Vagina (tissue), 2 donors: ENCODE measurements around the gene NAALADL1. TPM values are rescaled to one million over a fixed set of nuclear protein-coding genes. Genes with fewer than 3 reads are reported as not detected.
"Not testable (repeated sequence)": the region's sequence is repeated elsewhere in the genome, so short reads cannot be mapped to it uniquely, and the experiment has no call there.

Experiments
- DNase-seq, 2 donors: peaks; one replicate each; pipeline ENCODE4 v3.0.0-alpha.2; 2017; ENCODE audit errors: extremely low spot score in 2 of 2
- H3K27ac ChIP-seq: fragments of 200-600 bp; sonication (generic); one replicate; pipeline ENCODE4 v1.5.1; 2019
- H3K27me3 ChIP-seq: fragments of 200-600 bp; sonication (generic); one replicate; pipeline ENCODE4 v1.5.1; 2019
- H3K36me3 ChIP-seq, 2 donors: fragments of 200-600 bp; sonication (generic); one replicate each; pipeline ENCODE4 v1.5.1; 2017 to 2019
- H3K4me1 ChIP-seq: fragments of 200-600 bp; sonication (generic); one replicate; pipeline ENCODE4 v1.5.1; 2019
- H3K4me3 ChIP-seq, 2 donors: fragments of 200-600 bp; sonication (generic); 1 replicate in 1 of 2; 2 replicates in 1 of 2; pipeline ENCODE4 v1.5.1; 2016 to 2019
- H3K9me3 ChIP-seq: fragments of 200-600 bp; sonication (generic); one replicate; pipeline ENCODE4 v1.5.1; 2019
- POLR2A ChIP-seq, 2 donors: fragments of 450-650 bp; IDR thresholded peaks; one replicate each; pipeline ENCODE4 v1.6.1; 2017; ENCODE audit warnings: antibody characterized with exemption in 2 of 2, mild to moderate bottlenecking in 2 of 2, moderate library complexity in 2 of 2
- POLR2AphosphoS5 ChIP-seq, 2 donors: sonication (generic); formaldehyde crosslinking; IDR thresholded peaks; one replicate each; pipeline ENCODE4 v1.9.0; 2017; ENCODE audit warnings: antibody characterized with exemption in 2 of 2, mild to moderate bottlenecking in 2 of 2, low read depth in 1 of 2; ENCODE audit not compliant: insufficient read depth in 1 of 2
- intact Hi-C: fragments of 100-400 bp; cut with DNase I; formaldehyde crosslinking; loops from one replicate; pipeline ENCODE4 v1.15.1; 2023
- total RNA-seq: library from RNA; depleted of rRNA; stranded (reverse); fragments of >200 nt; gene quantifications from one replicate; pipeline ENCODE4 v1.2.3, GENCODE V29; 2016
- TF ChIP-seq, protein P1 (sequence below), 3 experiments: fragments of 450-650 bp in 2 of 3; fragments of 200-600 bp in 1 of 3; sonication (generic) in 1 of 3; IDR thresholded peaks; one replicate each; pipeline ENCODE4 v1.5.1; 2017 to 2019; ENCODE audit warnings: antibody characterized with exemption in 3 of 3, mild to moderate bottlenecking in 2 of 3, moderate library complexity in 2 of 3

Gene NAALADL1
- total RNA-seq, 1 donor from 2014 or later: 30.7 TPM

DNA sequence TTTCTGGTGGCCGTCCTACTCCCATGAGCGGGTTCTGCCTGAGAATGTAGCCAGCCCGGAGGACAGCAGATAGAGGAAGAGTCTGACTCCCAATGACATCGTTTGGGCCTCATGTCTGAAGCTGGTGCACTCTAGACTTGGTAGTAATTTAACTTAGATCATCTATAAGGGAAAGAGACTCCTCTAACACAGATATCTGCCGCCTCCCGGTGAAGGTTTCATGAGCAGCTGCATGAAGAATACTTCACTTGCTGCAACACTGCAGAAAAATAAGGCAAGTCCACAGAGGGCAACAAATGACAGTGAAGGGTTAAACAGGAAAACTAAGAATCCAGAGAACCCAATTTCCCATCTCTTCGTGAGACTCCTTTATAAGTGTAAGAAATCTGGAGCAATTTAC, 50.3 kb downstream of the NAALADL1 start:
- no peak for DNase-seq
- H3K9me3 ChIP-seq: no peaks in the 10 kb centered on the region
- no peak overlapping the region for H3K27ac ChIP-seq
- H3K27me3 ChIP-seq: no peaks in the 10 kb centered on the region
- intact Hi-C loops: no loop called here
- peaks cover 3% of the 10 kb centered on the region for H3K4me1 ChIP-seq
- TF ChIP-seq, protein P1, sequence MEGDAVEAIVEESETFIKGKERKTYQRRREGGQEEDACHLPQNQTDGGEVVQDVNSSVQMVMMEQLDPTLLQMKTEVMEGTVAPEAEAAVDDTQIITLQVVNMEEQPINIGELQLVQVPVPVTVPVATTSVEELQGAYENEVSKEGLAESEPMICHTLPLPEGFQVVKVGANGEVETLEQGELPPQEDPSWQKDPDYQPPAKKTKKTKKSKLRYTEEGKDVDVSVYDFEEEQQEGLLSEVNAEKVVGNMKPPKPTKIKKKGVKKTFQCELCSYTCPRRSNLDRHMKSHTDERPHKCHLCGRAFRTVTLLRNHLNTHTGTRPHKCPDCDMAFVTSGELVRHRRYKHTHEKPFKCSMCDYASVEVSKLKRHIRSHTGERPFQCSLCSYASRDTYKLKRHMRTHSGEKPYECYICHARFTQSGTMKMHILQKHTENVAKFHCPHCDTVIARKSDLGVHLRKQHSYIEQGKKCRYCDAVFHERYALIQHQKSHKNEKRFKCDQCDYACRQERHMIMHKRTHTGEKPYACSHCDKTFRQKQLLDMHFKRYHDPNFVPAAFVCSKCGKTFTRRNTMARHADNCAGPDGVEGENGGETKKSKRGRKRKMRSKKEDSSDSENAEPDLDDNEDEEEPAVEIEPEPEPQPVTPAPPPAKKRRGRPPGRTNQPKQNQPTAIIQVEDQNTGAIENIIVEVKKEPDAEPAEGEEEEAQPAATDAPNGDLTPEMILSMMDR (IDR thresholded peaks at IDR 0.05): no peak
- no peak for TF ChIP-seq POLR2A (IDR thresholded peaks at IDR 0.05)
- TF ChIP-seq POLR2AphosphoS5 (IDR thresholded peaks at IDR 0.05; ENCODE audit: insufficient read depth in 1 of 2, low read depth in 1 of 2): no peak
- H3K4me3 ChIP-seq: no peak overlapping the region
- H3K36me3 ChIP-seq: no peaks in the 10 kb centered on the region

DNA sequence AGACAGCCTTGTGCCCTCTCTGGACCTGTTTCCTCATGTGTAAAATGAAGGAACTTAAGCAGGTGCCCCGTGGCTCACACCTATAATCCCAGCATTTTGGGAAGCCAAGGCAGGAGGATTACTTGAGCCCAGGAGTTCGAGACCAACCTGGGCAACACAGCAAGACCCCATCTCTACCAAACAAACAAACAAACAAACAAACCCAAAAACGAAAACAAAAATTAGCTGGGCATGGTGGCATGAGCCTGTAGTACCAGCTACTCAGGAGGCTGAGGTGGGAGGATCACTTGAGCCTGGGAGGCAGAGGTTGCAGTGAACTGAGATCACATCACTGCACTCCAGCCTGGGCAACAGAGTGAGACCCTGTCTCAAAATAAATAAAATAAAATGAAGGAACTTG, 54.4 kb downstream of the NAALADL1 start:
- H3K27ac ChIP-seq, intact Hi-C loops, H3K27me3 ChIP-seq, DNase-seq, H3K4me3 ChIP-seq, H3K4me1 ChIP-seq, H3K9me3 ChIP-seq, H3K36me3 ChIP-seq: not testable (repeated sequence)

DNA sequence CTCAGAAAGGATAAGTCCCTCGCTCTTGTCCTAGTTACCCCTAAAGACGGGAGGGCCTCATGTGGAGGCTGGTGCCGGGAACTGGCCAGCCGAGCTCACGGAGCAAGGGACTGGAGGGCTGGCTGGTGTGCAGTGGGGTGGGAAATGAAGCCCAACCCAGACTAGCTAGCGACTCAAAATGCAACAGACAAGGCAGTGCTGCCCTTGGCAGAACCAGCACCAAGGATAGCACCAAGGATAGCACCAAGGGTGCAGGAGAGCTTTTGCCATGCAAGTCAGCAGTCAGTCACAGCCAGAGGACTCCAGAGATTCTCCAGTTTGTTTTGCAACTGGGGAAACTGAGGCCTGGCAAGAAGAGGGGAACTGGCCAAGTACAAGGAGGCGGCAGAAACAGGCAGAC, 55.1 kb downstream of the NAALADL1 start:
- H3K9me3 ChIP-seq: no peaks in the 10 kb centered on the region

DNA sequence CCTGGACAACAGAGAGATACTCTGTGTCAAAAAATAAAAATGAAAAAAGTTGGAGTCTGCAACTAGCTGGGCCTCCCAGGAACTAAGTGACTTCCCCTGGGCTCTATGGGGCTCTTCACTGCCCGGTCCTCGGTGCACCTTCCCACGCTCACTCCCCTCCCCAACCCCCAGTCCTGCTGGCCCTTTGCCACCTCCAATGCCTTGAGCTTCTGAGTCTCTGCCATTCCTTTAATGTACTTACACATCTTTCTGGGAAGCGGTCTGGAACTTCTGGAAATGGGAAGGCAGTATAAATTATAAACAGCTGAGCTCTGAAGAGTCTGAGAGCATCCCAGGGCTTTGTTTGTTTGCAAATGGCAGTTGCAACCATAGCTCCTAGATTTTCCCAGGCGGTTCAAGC, 55.6 kb downstream of the NAALADL1 start:
- TF ChIP-seq POLR2A (IDR thresholded peaks at IDR 0.05) (no peak), POLR2AphosphoS5 (IDR thresholded peaks at IDR 0.05; ENCODE audit: insufficient read depth in 1 of 2, low read depth in 1 of 2) (no peak)
- TF ChIP-seq, protein P1 (IDR thresholded peaks at IDR 0.05): no peak
- no peak overlapping the region for H3K4me3 ChIP-seq
- H3K36me3 ChIP-seq: no peaks in the 10 kb centered on the region
- H3K27ac ChIP-seq: no peak overlapping the region
- intact Hi-C loops: no loop called here
- H3K27me3 ChIP-seq: no peaks in the 10 kb centered on the region
- H3K9me3 ChIP-seq: no peaks in the 10 kb centered on the region
- DNase-seq: no peak
- H3K4me1 ChIP-seq: no peaks in the 10 kb centered on the region

More for the DNA sequence above, 55.1 kb downstream of the NAALADL1 start:
- DNase-seq: no peak
- Histone ChIP-seq H3K27me3 (no peaks in the 10 kb centered on the region), H3K4me3 (no peak overlapping the region), H3K27ac (no peak overlapping the region), H3K36me3 (no peaks in the 10 kb centered on the region), H3K4me1 (no peaks in the 10 kb centered on the region)
- TF ChIP-seq, protein P1 (IDR thresholded peaks at IDR 0.05): no peak
- TF ChIP-seq POLR2AphosphoS5 (IDR thresholded peaks at IDR 0.05; ENCODE audit: insufficient read depth in 1 of 2, low read depth in 1 of 2): no peak
- no peak for TF ChIP-seq POLR2A (IDR thresholded peaks at IDR 0.05)
- intact Hi-C loops: no loop called here

DNA sequence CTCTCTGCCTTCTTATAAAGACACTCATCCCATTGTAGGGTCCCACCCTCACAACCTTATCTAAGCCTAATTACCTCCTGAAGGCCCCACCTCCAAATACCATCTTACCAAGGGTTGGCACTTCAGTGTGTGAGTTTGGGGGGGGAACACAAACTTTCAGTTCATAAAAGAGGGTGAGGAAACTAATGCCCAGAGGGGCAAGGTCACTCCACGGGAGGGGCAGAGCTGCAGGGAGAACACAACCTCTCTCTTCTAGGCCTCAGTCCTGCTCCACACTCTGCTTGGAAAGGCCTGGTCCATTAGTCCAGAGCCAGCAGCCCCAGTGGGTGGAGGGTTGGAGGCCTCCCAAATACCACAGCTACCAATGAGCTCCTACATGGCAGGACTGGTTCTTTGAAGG, 58.9 kb downstream of the NAALADL1 start:
- H3K9me3 ChIP-seq: no peaks in the 10 kb centered on the region
- H3K4me1 ChIP-seq: no peaks in the 10 kb centered on the region
- no peak for TF ChIP-seq POLR2AphosphoS5 (IDR thresholded peaks at IDR 0.05; ENCODE audit: insufficient read depth in 1 of 2, low read depth in 1 of 2)
- TF ChIP-seq, protein P1 (IDR thresholded peaks at IDR 0.05): no peak
- TF ChIP-seq POLR2A (IDR thresholded peaks at IDR 0.05): no peak
- no peak for DNase-seq
- no peaks in the 10 kb centered on the region for H3K27me3 ChIP-seq
- no peak overlapping the region for H3K4me3 ChIP-seq
- no peaks in the 10 kb centered on the region for H3K36me3 ChIP-seq
- H3K27ac ChIP-seq: no peak overlapping the region
- intact Hi-C loops: no loop called here
